ENCODE data around the gene NFIX.

DNA sequence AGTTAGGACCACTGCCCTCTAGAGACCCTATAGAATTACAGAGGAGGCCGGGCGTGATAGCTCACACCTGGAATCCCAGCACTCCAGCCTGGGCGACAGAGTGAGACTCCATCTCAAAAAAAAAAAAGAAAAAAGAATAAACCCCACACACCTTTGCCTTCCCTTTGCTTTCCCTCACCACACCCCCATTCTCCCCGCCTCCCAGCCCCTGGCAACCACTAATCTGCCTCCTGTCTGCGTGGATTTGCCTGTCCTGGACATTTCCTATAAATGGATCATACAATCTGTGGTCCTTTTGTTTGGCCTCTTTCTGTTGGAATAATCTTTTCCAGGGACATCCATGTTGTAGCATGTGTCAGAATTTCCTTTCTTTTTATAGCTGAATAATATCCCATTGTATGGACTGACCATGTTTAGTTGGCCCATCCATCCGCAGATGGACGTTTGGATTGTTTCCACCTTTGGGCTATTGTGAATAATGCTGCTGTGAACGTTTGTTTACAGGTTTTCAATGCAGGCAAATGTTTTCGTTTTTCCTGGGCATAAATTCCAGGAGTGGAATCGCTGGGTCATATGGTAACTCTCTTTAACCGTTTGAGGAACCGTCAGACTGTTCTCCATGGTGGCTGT, 138.1 kb downstream of the NFIX start:
- TF ChIP-seq, protein P1, sequence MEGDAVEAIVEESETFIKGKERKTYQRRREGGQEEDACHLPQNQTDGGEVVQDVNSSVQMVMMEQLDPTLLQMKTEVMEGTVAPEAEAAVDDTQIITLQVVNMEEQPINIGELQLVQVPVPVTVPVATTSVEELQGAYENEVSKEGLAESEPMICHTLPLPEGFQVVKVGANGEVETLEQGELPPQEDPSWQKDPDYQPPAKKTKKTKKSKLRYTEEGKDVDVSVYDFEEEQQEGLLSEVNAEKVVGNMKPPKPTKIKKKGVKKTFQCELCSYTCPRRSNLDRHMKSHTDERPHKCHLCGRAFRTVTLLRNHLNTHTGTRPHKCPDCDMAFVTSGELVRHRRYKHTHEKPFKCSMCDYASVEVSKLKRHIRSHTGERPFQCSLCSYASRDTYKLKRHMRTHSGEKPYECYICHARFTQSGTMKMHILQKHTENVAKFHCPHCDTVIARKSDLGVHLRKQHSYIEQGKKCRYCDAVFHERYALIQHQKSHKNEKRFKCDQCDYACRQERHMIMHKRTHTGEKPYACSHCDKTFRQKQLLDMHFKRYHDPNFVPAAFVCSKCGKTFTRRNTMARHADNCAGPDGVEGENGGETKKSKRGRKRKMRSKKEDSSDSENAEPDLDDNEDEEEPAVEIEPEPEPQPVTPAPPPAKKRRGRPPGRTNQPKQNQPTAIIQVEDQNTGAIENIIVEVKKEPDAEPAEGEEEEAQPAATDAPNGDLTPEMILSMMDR (IDR thresholded peaks at IDR 0.05) = no peak
- TF ChIP-seq POLR2A (IDR thresholded peaks at IDR 0.05) (no peak), EP300 (IDR thresholded peaks at IDR 0.05) (no peak)

Measured in tibial nerve (tissue), 4 donors.